Measurements from ENCODE around the gene PNPLA3.
"Not testable (repeated sequence)": the region's sequence is repeated elsewhere in the genome, so short reads cannot be mapped to it uniquely, and the experiment has no call there.

PNPLA3 gene

GRCh38 chr22:43889860-43890253 is 33.7 kb upstream of the PNPLA3 start:
- DNase-seq, result no peak

DNA sequence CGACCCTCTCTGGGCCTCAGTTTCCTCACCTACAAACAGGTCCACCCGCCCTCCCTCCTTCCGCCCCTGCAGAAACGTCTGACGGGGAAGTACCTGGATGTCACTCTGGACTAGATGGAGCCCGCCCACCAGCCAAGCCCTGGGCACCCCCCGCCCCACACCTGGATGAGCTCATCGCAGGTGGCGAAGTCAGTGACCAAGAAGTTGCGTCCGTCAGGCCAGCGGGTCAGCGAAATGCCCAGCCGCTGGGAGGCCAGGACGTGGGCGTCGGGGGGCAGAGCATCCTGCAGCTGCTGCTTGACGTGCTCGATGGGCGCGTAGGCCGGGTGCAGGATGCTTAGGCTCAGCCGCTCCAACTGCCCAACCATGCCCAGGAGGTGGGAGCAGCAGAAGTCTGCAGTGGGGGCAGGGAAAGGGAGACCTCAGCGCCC is 32.7 kb upstream of the PNPLA3 start:
- DNase-seq, result no peak

GRCh38 chr22:43891360-43892182 is 32.0 kb upstream of the PNPLA3 start, which contains the start of gene PNPLA5:
Gene PNPLA5, minus strand, starts transcription at chr22:43892013. Its CDS starts 133 bp downstream, at chr22:43891880.
- DNase-seq, result no peak

- no peak for DNase-seq
Measured at GRCh38 chr22:43892183-43892894, 31.3 kb upstream of the PNPLA3 start.

DNA sequence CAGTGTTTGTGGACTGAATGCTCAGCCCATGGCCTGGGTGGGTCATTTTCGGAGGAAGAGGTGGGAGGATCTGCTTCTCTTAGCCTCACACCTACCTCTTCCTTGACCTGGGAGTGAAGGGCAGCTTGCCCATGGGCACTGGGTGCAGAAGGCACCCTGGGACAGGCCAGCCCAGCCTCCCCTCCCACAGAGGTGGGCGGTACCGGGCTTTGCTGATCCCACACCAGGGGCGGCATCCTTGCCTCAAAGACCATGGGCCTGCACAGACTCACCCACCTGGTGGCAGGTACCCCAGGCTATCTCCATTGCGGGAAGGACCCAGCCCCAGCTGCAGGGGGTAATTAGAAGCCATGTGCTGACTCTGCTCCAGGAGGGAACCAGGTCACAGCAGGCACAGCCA is 30.3 kb upstream of the PNPLA3 start:
- no peak for DNase-seq

DNA sequence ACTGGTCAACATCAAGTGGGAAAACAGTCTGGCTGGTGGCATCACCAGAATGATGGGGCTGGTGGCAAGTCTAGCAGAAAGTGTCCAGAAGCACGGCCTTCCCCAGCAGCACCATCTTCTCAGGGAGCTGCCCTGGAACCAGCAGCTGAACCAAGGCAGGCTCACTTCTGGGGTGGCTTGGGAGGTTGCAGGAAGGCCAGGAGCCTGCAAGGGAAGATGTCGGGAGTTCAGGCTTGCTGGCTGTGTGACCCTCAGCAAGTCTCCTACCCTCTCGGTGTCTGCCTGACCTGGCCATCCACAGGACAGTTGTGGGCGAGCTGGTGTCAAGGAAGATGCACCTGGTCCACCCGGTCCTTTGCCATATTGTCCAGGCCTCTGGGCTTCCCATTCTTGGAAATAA is 29.5 kb upstream of the PNPLA3 start:
- DNase-seq, result no peak

GRCh38 chr22:43895986-43896645 is 27.5 kb upstream of the PNPLA3 start:
- no peak for DNase-seq

- DNase-seq, result no peak
Measured at GRCh38 chr22:43897751-43898261, 25.8 kb upstream of the PNPLA3 start.

DNA sequence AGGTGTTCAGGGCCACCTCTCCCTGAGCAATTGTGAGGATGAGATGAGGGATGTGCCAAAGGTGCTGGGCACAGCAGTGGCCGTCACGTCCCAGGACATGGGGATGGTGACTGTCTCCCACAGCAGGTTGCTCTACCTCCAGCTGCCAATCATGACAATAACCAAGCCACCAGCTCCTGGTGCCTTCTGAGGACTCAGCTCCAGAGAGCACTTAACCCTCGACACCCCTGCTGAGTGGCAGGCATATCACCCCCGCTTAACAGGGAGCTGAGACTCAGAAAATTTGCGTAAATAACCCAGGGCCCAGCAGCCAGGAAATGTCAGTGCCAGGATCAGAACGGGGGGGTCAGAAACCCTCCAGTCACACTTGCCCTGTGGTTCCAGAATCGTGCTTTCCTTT is 23.4 kb upstream of the PNPLA3 start:
- no peak for DNase-seq

DNA sequence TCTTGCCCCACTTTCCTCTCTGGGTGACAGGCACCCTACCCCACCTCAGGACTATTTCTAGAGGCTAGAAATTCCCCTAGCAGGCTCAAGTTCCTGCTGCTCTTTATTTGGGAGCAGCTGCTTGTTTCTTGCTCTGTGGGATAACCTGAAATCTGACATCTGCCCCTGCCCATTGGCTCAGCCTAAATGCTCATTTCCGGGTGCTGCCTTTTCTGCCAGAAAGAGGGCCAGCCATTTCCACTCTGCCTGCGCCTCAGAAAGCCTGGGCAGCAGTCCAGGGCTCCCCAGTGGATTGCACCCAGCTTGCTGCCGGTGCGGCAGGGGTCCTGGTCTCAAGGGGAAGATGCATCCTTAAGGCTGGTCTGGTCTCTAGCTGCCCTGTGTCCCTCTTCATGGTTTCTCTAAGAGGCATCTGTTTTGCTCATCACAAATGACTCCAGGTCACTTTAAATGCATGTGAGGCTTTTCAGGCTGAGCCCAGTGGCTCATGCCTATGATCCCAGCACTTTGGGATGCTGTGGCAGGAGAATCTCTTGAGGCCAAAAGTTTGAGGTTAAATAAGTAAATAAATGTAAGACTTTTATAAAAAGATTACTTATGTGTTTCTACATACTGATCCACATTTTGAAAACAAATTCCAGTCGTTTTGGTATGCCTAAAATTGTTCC is 21.5 kb upstream of the PNPLA3 start:
- DNase-seq, result no peak

- DNase-seq, result not testable (repeated sequence)
Measured at GRCh38 chr22:43903033-43903432, 20.6 kb upstream of the PNPLA3 start.

GRCh38 chr22:43904412-43904811 is 19.2 kb upstream of the PNPLA3 start:
- not testable (repeated sequence) for DNase-seq

GRCh38 chr22:43905681-43906080 is 17.9 kb upstream of the PNPLA3 start:
- no peak for DNase-seq

DNA sequence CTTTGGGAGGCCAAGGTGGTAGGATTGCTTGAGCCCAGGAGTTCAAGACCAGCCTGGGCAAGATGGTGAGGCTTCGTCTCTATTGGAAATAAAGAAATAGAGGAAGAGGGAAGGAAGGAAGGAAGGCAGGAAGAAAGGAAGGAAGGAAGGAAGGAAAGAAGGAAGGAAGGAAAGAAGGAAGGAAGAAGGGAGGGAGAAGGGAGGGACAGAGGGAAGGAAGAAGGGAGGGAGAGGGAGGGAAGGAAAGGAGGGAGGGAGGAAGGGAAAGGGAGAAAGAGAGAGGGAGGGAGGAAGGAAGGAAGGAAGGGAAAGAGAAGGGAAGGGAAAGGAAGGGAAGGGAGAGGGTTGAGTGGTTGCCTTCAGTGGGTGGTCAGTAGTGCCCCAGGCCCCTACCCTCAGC is 13.9 kb upstream of the PNPLA3 start:
- no peak for DNase-seq

DNA sequence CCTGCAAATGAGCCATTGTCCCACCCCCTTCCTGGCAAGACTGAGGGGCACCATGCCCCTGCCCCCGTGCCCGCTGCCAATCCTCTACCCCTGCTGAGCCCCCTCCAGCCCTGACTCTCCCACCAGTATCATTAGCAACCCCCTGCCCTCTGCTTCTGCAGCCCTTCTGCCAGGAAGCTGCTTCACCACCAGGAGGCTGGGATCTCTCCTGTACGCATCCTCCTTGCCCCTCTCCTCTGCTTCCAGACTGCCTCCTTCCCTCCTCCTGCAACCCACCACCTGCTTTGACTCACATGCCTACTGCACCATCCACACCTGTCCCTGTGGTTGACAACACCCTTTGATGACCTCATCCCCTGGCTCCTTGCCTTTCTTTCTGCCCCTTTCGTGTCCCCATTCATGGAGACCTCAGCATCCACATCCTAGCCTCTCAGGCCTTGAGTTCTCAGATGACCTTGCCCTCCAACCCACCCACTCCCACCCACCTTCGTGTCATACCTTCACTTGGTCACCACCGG is 13.4 kb upstream of the PNPLA3 start:
- no peak for DNase-seq

- no peak for DNase-seq
Measured at GRCh38 chr22:43911351-43911750, 12.3 kb upstream of the PNPLA3 start.

GRCh38 chr22:43917521-43917920 is 6.1 kb upstream of the PNPLA3 start:
- no peak for DNase-seq

GRCh38 chr22:43919106-43919973 is 4.3 kb upstream of the PNPLA3 start:
- no peak for DNase-seq

- no peak for DNase-seq
Measured at GRCh38 chr22:43921370-43921769, 2.2 kb upstream of the PNPLA3 start.

- peak; percentile 10 for DNase-seq
Measured at GRCh38 chr22:43922123-43922522, 1.5 kb upstream of the PNPLA3 start.

GRCh38 chr22:43923191-43923590 is 414 bp upstream of the PNPLA3 start:
- DNase-seq, result no peak

- DNase-seq, result no peak
Measured at GRCh38 chr22:43924877-43925276, 1.3 kb downstream of the PNPLA3 start.
